ENCODE results near the gene RRP1.

GRCh38 chr21:43802713-43803313 lies 13.4 kb downstream of the RRP1 start:
- TF ChIP-seq EZH2 (IDR thresholded peaks at IDR 0.05; ENCODE audit: low read length, unreplicated experiment), result no peak
- TF ChIP-seq CTCF (conservative IDR thresholded peaks at IDR 0.05; ENCODE audit: low read depth, low read length), result no peak
- TF ChIP-seq EZH2phosphoT487 (IDR thresholded peaks at IDR 0.05; ENCODE audit: borderline replicate concordance, low read length), result no peak
